ENCODE measurements around the gene ABHD18.
A peak's percentile ranks its signal among the peaks of the same experiment; 100 is the strongest.
"Not testable (repeated sequence)": the region's sequence is repeated elsewhere in the genome, so short reads cannot be mapped to it uniquely, and the experiment has no call there.

The ABHD18 gene

DNA sequence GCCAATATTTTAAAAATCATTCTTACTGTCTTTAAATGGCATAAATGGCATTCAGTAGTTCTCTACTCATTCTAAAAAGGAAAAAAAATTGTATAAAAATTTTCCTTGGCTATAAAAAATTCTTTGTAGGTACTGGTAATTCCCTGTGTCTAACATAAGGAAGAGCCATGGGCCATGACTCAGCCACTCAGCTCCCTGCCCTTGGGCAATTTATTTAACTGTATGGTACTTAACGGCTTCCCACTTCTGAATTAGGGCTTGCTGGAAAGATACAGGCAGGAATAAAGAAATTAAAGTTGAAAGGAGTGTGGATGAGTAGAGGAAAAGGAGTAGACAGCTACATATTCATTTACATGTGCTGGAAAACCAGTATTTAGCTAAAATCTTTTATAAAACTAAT lies 30.6 kb downstream of the ABHD18 start:
- no peak for DNase-seq

DNA sequence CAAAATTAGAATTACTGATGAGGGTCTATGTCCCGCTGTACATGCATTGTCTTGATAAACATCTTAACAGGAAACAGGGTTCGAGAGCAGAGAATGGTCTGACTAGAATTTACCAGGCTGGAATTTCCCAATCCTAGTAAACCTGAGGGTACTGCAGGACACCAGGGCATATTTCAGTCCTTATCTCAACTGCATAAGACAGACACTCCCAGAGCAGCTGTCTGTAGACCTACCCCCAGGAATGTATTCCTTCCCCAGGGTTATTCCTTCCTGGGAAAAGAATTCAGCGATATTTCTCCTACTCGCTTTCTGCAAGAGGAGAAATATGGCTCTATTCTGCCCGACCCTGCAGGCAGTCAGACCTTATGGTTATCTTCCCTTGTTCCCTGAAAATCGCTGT lies 31.3 kb downstream of the ABHD18 start:
- DNase-seq: not testable (repeated sequence)

DNA sequence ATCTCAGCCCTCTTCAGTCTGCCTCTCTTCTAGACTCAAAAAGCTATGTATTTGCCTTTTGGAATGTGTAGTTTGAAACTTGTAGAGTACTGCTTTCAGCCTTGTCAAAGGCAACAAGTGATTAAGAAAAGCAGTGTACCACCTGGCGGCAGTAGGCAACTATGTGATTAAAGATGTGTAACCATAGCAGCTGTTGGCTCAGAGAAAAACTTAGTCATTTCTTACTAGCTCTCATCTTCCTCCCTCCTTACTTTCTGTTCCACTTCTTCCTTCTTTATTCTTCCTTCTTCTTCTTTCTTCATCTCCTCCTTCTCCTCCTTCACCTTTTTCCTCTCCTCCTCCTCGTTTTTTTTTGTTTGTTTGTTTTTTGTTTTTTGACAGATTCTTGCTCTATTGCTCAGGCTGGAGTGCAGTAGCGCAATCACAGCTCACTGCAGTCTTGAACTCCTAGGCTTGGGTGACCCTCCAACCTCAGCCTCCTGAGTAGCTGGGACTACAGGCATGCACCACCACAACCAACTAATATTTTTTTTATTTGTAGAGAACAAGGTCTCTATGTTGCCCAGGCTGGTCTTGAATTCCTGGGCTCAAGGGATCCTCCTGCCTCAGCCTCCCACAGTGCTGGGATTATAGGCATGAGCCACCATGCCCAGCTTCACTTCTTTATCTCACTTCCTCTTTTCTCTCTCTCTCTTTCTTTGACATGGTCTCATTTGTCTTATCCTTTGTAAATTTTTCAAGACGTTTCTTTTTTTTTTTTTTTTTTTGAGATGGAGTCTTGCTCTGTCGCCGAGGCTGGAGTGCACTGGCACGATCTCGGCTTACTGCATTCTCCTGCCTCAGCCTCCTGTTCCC lies 32.6 kb downstream of the ABHD18 start:
- DNase-seq: peak in 1 of 2 donors; percentile 6

DNA sequence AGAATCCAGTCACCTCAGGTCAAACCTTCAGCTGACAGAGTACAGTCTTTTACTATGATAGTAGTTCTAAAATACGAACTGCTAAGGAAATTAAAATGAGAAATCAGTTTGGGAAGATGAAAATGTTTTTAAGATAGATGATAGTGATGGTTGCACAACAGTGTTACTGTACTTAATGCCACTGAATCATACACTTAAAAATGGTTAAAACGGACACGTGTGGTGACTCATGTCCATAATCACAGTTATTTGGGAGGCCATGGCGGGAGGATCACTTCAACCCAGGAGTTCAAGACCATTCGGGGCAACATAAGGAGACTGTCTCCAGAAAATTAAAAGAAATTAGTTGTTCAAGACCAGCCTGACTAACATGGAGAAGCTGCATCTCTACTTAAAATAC lies 41.4 kb downstream of the ABHD18 start:
- no peak for DNase-seq

DNA sequence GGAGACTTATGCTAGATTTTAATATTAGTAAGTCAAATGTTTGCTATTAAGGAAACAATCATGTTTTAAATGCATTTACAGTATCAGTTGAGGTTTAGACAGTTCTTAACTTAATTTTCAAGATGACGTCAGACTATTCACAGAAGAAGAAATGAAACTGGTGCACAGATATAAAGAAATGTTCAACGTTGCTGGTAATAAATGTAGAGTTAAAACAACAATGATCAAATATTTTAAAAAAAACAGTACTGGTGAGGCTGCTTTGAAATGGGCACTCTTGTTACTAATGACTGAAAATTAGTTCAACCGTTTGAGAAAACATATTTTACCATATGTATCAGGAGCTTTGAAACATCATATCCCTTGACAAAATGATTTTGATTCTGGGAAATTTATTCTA lies 44.2 kb downstream of the ABHD18 start:
- DNase-seq: no peak

DNA sequence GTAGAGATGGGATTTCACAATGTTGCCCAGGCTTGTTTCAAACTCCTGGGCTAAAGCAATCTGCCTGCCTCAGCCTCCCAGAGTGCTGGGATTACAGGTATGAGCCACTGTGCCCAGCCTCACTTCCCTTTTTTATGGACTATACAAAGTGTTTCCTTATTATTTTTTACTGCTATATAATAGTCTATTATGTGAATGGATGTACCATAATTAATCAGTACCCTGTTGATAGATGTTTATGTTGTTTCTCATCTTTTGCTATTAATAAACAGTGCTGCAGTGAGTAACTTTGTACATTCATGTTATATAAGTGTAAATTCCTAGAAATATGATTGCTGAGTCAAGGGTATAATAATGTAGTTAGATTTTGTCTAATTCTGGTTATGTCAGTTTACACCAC lies 60.1 kb downstream of the ABHD18 start:
- DNase-seq: no peak

DNA sequence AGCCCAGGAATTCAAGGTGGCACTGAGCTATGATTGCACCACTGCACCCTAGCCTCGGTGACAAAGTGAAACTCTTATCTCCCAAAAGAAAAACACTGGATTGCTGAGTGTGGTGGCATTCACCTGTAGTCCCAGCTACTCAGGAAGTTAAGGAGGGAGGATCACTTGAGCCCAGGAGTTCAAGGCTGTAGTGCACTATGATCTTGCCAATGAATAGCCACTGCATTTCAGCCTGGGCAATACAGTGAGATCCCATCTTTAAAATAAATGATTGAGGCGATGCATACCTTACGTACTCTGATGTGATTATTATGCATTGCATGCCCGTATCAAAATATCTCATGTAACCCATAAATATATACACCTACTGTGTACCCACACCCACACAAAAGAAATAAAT lies 64.7 kb downstream of the ABHD18 start:
- DNase-seq: no peak

DNA sequence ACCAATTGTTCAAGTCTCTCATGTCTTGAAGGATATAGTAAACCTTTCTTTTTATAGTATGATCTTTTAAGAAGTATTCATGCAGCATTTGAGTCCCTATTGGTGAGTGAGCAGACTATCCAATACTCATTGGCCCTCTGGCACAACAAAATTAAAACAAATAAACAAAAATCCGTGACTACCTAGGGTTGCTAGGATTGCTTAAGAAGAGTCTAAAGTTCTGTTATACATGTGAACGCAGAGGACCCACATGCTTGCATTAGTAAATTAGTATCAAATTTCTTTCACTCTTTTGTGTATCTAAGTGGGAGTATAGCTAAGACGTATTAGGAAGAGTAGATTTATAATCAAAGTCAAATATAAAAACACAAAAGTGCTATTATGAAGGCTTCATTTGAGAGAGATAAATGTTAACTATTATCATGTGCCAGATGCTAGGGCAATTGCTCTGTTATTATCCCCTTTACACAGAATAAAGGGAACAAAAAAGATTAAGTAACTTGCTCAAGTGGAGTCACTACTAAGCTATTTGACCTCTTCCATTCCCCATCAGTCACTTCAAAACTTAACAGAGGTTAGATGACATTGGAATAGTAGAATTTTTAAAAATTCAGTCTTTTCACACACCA lies 66.7 kb downstream of the ABHD18 start:
- DNase-seq: no peak

DNA sequence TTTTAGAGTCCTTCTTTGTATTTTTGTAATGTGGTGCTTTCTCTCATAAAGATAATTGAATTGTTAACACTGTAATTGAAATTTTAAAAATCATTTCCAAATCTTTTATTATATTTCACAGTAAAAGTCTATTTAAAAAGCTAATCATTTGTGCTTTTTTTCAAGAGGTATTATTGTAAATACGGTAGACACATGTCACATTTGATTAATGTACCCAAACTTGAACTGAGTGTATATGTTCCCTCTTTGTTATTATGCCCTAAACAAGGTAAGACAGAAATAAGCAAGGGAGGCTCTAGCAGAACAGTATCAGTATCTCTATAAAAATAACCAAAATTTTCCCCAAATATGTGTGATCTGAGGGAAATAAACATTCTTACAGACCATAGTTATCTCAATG lies 74.4 kb downstream of the ABHD18 start:
- DNase-seq: no peak

DNA sequence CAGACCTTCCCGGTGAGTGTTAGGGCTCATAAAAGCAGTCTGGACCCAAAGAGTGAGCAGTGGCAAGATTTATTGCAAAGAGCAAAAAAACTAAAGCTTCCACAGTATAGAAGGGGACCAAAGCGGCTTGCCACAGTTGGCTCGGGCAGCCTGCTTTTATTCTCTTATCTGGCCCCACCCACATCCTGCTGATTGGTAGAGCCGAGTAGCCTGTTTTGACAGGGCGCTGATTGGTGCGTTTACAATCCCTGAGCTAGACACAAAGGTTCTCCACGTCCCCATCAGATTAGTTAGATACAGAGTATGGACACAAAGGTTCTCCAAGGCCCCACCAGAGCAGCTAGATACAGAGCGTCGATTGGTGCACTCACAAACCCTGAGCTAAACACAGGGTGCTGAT lies 81.8 kb downstream of the ABHD18 start:
- not testable (repeated sequence) for DNase-seq

DNA sequence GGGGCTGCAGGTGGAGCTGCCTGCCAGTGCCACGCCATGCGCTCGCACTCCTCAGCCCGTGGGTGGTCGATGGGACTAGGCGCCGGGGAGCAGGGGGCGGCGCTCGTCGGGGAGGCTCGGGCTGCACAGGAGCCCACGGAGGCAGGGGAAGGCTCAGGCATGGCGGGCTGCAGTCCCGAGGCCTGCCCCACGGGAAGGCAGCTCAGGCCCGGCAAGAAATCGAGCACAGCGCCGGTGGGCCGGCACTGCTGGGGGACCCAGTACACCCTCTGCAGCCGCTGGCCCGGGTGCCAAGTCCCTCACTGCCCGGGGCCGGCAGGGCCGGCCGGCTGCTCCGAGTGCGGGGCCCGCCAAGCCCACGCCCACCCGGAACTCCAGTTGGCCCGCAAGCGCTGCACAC lies 82.3 kb downstream of the ABHD18 start:
- DNase-seq: not testable (repeated sequence)

DNA sequence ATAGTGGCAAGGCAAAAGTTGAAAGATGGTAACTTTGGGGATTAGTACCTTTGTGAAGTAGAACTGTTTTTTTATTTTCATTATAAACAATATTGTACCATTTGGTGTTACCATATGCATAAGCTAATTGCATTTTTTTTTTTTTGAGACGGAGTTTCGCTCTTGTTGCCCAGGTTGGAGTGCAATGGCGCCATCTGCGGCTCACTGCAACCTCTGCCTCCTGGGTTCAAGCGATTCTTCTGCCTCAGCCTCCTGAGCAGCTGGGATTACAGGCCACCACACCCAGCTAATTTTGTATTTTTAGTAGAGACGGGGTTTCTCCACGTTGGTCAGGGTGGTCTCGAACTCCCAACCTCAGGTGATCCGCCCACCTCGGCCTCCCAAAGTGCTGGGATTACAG lies 86.0 kb downstream of the ABHD18 start:
- peak in 1 of 2 donors; percentile 5 for DNase-seq

DNA sequence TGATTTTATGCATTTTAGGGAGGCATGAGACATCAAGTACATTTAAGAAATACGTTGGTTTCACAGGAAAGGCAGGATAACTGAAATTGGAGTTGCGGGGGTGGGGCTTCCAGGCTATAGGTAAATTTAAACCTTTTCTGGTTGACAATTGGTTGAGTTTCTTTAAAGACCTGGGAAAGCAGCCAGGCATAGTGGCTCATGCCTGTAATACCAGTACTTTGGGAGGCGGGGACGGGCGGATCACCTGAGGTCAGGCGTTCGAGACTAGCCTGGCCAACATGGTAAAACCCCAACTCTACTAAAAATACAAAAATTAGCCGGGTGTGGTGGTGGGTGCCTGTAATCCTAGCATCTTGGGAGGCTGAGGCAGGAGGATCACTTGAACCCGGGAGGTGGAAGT lies 89.7 kb downstream of the ABHD18 start:
- DNase-seq: not testable (repeated sequence)

DNA sequence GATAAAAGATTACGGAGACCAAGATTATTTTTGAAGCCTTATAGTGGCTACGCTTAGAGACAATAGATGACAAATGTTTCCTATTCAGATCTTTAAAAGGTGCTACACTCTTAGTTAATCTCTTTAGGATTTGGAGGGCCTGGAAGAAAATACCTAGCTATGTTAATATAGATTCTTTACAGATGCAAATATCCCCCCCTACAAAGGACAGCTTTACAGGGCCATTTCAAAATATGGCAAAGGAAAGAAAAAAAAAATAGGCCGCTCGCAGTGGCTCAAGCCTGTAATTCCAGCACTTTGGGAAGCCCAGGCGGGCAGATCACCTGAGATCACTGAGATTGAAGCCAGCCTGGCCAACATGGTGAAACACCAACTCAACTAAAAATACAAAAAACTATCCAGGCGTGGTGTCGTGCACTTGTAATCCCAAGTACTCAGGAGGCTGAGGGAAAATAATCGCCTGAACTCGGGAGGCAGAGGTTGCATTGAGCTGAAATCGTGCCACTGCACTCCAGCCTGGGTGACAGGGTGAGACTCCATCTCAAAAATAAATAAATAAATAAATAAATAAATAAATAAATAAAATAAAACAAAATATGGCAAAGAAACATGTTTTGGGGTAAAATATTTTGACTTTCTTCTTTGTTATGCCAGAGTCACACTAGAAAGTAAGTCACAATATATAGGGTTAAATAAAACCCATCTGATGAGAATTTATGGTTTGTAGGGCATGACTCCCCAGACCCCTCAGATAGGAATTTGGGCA lies 90.4 kb downstream of the ABHD18 start:
- not testable (repeated sequence) for DNase-seq

DNA sequence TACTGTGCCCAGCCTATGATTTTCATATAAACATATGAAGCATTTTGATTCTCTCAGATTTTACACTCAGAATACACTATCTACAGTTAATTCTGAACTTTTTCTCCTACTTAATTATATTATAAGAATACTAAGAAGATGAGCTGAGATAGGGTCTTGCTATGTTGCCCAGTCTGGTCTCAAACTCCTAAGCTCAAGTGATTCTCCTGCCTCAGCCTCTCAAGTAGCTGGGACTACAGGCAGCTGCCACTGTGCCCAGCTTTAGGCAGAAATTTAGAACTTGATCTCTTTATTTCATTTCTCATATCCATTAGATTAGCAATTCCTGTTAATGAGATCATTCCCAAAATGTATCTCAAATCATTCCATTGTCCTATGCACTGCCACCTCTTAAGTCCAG lies 91.2 kb downstream of the ABHD18 start:
- no peak for DNase-seq

DNA sequence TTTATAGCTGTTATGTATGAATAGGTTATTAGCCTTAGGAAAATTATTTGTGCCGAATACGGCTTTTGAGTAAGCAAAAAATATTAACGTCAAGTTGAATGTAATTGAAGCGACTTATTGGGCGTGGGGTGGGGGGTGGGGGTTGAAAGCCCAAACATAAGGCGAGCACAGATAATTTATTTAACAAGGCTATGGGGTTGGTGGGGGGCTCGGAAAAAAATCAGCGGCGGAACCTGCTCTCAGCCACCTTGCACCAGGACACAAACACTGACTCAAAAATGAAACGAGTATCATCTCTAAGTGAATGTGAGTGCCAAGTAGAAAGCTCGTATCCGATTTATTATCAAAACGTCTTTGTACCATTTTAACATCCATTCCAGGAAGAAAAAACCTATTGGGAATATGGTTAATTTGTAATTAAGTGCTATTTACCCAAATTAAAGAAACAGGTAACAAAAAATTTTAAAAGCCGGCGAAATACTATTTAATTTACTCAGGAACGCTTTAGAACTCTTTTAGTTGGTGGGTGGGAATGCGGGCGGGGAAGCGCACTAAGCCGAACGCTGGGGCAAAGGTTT lies 95.0 kb downstream of the ABHD18 start:
- DNase-seq: no peak

DNA sequence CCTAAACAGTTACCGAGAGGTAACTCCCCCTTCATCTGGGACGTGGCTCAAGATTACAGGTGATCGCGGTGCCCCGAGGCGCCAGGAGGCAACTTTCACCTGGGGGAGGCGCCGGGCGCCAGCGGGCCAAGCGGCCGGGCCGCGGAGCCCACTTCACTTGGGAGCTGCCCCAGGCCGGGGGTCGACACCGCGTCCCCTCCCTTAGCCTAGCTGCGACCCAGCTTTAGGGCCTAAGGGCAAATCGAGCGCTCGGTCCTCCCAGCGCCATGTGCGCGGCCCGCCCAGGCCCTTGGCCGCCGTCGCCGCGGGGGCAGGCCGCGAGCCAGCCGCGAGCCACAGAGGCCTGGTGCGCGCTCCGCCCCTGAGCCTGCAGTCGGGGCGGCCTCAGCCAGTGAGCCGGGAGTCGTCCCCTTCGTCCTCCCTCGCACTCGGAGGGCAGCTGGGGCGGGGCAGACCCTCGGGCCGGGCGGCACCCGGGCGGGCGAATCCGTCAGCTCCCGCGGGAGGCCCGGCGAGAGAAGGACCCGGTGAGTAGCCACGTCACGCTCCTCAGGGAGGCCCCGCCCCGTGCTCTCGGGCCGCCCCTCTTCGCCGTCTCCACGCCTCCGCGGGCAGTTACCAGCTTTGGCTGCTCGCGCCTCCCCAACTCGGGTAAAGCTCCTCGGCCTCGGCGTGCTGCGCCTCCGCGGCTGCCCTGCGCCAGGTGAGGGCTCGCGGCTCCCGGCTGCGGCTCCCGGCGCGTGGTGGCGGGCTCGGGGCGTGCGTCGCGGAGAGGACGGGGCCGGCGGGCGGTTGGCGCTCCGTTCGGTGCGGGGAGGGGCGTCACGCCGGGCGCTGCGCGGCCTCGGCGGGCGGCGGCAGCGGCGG lies 95.7 kb downstream of the ABHD18 start, which contains the start of gene LARP1B:
Gene LARP1B, plus strand, starts transcription at position 614 of the 867 bp plus-strand sequence. CDS start 13,640 bp downstream, outside the sequence.
- peak; percentile 93 for DNase-seq

DNA sequence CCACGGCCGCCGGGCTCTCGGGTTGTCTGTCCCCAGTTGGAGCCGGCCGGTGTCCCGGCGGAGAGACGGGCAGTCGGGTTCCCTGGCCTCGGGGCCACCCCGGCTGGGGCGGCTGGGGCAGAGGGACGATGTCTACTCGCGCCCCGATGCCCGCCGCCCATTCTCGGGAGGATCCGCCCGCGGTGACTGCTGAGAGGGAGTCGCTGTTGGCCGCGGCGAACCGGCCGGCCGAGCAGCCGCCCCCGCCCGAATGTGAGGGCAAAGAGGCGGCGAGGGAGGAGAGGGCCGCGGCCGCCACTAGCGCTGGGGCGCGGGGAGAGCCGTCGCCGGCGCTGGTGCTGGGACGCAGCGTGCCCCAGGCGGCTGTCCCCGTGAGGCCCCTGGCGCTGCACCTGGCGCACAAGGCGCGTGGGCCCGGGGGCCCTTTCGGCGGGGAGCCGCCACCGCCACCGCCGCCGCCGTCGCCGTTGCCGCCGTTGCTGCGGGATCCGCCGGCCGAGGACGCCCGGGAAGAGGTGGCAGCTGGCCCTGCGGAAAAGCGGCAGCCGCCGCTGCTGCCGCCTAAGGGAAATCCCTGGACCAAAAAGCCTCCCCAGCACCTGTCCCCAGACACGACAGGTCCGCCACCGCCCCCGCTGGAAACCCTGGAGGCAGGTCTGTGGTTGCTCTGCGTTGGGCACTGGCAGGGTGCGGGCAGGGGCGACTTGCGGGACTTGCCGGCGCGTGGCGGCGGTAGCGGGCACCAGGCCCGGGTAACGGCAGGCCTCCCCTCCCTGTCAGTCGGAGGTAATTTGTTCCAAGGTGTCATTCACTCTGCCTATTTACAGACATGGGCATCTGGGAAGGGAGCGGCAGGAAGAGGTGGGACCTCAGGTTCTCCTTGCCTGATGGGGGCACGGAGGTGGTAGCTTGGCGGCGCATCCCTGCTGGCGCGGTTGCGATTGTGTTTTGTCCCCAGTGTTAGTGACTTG lies 96.6 kb downstream of the ABHD18 start:
- peak; percentile 54 to 65 for DNase-seq

DNA sequence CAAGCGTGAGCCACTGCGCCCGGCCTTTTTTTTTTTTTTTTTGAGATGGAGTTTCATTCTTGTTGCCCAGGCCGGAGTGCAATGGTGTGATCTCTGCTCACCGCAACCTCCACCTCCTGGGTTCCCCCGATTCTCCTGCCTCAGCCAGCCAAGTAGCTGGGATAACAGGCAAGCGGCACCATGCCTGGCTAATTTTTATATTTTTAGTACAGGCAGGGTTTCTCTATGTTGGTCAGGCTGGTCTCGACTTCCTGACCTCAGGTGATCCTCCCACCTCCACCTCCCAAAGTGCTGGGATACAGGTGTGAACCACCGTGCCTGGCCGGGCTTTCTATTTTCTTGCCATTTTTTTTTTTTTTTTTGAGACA lies 101.2 kb downstream of the ABHD18 start:
- not testable (repeated sequence) for DNase-seq

DNA sequence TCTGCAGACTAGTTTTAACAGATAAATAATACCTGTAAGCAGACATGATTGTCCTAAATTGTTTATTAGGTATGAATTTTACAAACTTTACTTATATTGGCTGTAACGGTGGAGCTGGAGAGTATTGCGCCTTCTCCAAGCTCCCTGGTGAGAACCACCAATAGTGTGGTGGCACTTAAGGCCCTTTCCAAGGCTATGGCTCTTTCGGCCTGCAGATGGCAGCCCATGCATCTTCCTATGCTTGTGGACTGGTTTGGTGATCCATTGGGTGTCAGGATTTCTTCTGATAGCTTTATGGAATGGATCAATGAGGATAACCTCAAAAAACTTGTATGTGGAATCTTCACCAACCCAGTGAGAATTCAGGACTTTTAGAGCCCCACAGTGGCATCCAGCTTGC lies 103.7 kb downstream of the ABHD18 start:
- no peak for DNase-seq

DNA sequence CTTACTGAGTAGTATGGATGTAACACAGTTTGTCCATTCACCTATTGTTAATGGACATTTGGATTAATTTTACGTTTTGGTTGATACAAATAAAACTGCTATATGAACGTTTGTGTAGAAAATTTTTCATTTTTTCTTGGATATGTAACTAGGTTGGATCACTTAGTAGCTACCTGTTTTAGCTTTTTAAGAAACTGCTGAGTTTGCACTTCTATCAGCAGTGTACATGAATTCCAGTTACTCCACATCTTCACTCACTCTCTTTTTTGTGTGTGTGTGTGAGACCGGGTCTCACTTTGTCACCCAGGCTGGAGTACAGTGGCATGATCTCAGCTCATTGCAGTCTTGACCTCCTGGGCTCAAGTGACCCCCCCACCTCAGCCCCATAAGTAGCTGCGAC lies 111.3 kb downstream of the ABHD18 start:
- no peak for DNase-seq
